HEK293T (cell line): ENCODE data around the gene SIMC1.
"Not testable (repeated sequence)": the region's sequence is repeated elsewhere in the genome, so short reads cannot be mapped to it uniquely, and the experiment has no call there.

Source experiments
- ARNT ChIP-seq: fragments of 450-650 bp; IDR thresholded peaks from 2 replicates; pipeline ENCODE4 v1.6.1; 2017; ENCODE audit warnings: mild to moderate bottlenecking
- BHLHE40 ChIP-seq: fragments of 450-650 bp; IDR thresholded peaks from 2 replicates; pipeline ENCODE4 v1.6.1; 2016; ENCODE audit warnings: mild to moderate bottlenecking, moderate library complexity, borderline replicate concordance
- CTBP1 ChIP-seq: fragments of 450-650 bp; IDR thresholded peaks from 2 replicates; pipeline ENCODE4 v1.6.1; 2016; ENCODE audit warnings: borderline replicate concordance
- FOXA1 ChIP-seq: fragments of 450-650 bp; IDR thresholded peaks from 2 replicates; pipeline ENCODE4 v1.6.1; 2016; ENCODE audit warnings: mild to moderate bottlenecking
- FOXK2 ChIP-seq: fragments of 450-650 bp; IDR thresholded peaks from 2 replicates; pipeline ENCODE4 v1.6.1; 2016; ENCODE audit warnings: mild to moderate bottlenecking
- FOXM1 ChIP-seq: fragments of 450-650 bp; IDR thresholded peaks from 2 replicates; pipeline ENCODE4 v1.6.1; 2017; ENCODE audit warnings: mild to moderate bottlenecking, borderline replicate concordance
- HDGF ChIP-seq: fragments of 450-650 bp; IDR thresholded peaks from 2 replicates; pipeline ENCODE4 v1.6.1; 2017; ENCODE audit warnings: antibody characterized with exemption, borderline replicate concordance
- LEF1 ChIP-seq: fragments of 450-650 bp; IDR thresholded peaks from 2 replicates; pipeline ENCODE4 v1.6.1; 2017; ENCODE audit warnings: mild to moderate bottlenecking, borderline replicate concordance
- NFRKB ChIP-seq: fragments of 450-650 bp; IDR thresholded peaks from 2 replicates; pipeline ENCODE4 v1.6.1; 2016; ENCODE audit warnings: mild to moderate bottlenecking, moderate library complexity
- SP1 ChIP-seq: fragments of 450-650 bp; IDR thresholded peaks from 2 replicates; pipeline ENCODE4 v1.6.1; 2017
- SUZ12 ChIP-seq: fragments of 450-650 bp; IDR thresholded peaks from 2 replicates; pipeline ENCODE4 v1.6.1; 2016; ENCODE audit warnings: mild to moderate bottlenecking
- TARDBP ChIP-seq: fragments of 450-650 bp; IDR thresholded peaks from 2 replicates; pipeline ENCODE4 v1.6.1; 2016
- ZNF384 ChIP-seq: fragments of 450-650 bp; IDR thresholded peaks from 2 replicates; pipeline ENCODE4 v1.6.1; 2016

DNA sequence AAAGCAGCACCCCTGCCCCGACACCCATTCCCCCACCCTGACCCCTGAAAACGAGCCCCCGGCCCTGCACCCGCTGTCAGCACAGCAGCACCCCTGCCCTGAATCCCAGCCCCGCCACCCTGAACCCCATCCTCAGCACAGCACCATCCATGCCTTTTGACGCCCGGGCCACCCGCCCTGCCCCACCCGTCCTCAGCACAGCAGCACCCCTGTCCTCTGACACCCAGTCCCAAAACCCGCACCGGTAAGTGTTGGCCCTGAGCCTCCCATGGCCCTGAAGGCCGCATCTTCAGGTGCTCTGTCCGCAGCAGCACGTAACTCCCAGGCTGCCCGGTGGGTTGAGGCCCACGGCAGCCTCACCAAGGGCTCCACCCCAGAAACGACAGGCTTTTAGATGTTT is 44.6 kb upstream of the SIMC1 start:
- not testable (repeated sequence) for TF ChIP-seq BHLHE40, LEF1, FOXK2, ARNT, NFRKB, FOXA1, ZNF384, SP1, SUZ12, TARDBP, CTBP1, FOXM1, HDGF
